ENCODE results near the gene FGF23.
A peak's percentile ranks its signal among the peaks of the same experiment; 100 is the strongest.

Gene FGF23

GRCh38 chr12:4355156-4356040, 24.1 kb downstream of the FGF23 start:
- H3K9me3 Mint-ChIP-seq = no peaks in the 10 kb centered on the region
- H3K27ac Mint-ChIP-seq = no peak overlapping the region
- no peak overlapping the region for H3K4me3 Mint-ChIP-seq
- no peaks in the 10 kb centered on the region for H3K27me3 Mint-ChIP-seq
- ATAC-seq (no peak), DNase-seq (no peak)
- H3K4me1 Mint-ChIP-seq = peaks cover 8% of the 10 kb centered on the region

DNA sequence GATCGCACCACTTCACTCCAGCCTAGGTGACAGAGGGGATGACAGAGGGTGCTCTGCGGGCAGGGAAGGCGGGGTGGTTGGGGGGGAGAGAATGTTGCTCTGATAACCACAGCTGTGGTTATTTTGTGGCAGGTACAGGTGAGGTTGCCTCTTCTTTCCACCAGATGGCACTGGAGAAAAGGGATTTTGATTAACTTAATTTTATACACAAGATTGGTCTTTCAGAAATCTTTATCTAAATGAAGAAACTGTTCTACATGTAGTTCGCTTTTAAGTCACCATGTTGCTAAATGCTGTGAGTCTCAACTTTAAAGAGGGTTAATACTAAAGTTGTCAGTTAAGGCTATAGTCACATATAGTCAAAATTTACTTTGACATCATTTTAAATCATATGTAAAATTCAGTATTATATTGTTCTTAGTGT, 25.7 kb downstream of the FGF23 start:
- Mint-ChIP-seq H3K27me3 (no peaks in the 10 kb centered on the region), H3K27ac (no peak overlapping the region), H3K4me3 (no peak overlapping the region), H3K9me3 (no peaks in the 10 kb centered on the region), H3K4me1 (peaks cover 8% of the 10 kb centered on the region)
- ATAC-seq (peak; percentile 95), DNase-seq (peak; percentile 25 to 48)

GRCh38 chr12:4346931-4347330, 32.6 kb downstream of the FGF23 start:
- ATAC-seq (no peak), DNase-seq (no peak)
- H3K4me3 Mint-ChIP-seq = no peak overlapping the region
- H3K27ac Mint-ChIP-seq = no peak overlapping the region
- H3K9me3 Mint-ChIP-seq = peaks cover 15 to 16% of the 10 kb centered on the region in 2 donors
- no peaks in the 10 kb centered on the region for H3K27me3 Mint-ChIP-seq
- no peaks in the 10 kb centered on the region for H3K4me1 Mint-ChIP-seq

DNA sequence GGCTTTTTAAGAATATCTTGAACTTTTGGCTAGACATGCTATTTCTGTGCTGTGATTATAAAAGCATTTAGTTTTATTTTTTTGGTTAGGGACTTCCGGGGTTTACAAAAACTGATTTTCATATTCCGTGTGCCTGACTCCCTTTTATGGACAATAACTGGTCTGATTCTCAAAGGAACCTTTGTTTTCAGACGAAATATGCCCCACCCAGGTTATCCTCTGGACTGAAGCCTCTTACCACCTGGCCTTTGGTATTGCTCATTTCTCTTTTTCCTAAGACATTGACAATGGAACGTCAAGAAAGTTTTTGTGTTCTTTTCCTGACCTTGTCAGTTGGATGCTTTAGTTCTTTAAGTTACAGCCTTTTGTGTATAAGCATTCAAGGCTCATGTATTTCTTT, 47.7 kb downstream of the FGF23 start:
- no peak for ATAC-seq
- Mint-ChIP-seq H3K4me1 (peaks cover 15% of the 10 kb centered on the region), H3K27ac (no peak overlapping the region), H3K4me3 (no peak overlapping the region), H3K27me3 (no peaks in the 10 kb centered on the region), H3K9me3 (no peaks in the 10 kb centered on the region)
- DNase-seq = no peak

DNA sequence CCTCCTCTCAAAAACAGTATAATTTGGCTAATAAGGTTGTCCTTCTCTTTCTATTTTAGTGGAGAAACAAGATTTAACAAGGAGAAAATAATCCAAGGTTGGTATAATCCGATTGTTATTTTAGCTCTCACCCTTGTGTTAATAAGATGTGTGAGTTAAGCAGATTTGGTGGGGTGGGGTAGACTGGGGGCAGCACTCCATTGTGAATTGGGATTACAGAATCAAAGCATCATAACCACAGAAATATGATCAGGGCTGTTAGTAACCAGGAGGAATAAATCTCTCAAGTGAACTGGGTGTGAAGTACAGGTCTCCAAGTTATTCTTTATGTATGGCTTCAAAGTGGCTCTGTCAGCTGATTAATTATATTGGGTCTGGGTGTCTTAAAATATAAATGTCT, 48.3 kb downstream of the FGF23 start:
- Mint-ChIP-seq H3K9me3 (no peaks in the 10 kb centered on the region), H3K4me1 (peaks cover 17% of the 10 kb centered on the region)

GRCh38 chr12:4330203-4330602, 49.3 kb downstream of the FGF23 start:
- ATAC-seq = no peak
- Mint-ChIP-seq H3K4me1 (peaks cover 17% of the 10 kb centered on the region), H3K4me3 (no peak overlapping the region), H3K27me3 (no peaks in the 10 kb centered on the region), H3K27ac (no peak overlapping the region), H3K9me3 (no peaks in the 10 kb centered on the region)
- no peak for DNase-seq

More for the DNA sequence above, 48.3 kb downstream of the FGF23 start:
- Mint-ChIP-seq H3K27ac (no peak overlapping the region), H3K4me3 (no peak overlapping the region), H3K27me3 (no peaks in the 10 kb centered on the region)
- ATAC-seq (no peak), DNase-seq (no peak)

GRCh38 chr12:4327293-4327692, 52.2 kb downstream of the FGF23 start:
- Mint-ChIP-seq H3K27me3 (no peaks in the 10 kb centered on the region), H3K4me1 (peaks cover 34% of the 10 kb centered on the region), H3K4me3 (no peak overlapping the region), H3K27ac (no peak overlapping the region), H3K9me3 (no peaks in the 10 kb centered on the region)
- ATAC-seq = no peak
- no peak for DNase-seq

- H3K27ac Mint-ChIP-seq = no peak overlapping the region
- no peak overlapping the region for H3K4me3 Mint-ChIP-seq
- H3K9me3 Mint-ChIP-seq = no peaks in the 10 kb centered on the region
- no peak for DNase-seq
- no peaks in the 10 kb centered on the region for H3K27me3 Mint-ChIP-seq
- peaks cover 40% of the 10 kb centered on the region for H3K4me1 Mint-ChIP-seq
- ATAC-seq = no peak
Measured at GRCh38 chr12:4325966-4326365, 53.5 kb downstream of the FGF23 start.

DNA sequence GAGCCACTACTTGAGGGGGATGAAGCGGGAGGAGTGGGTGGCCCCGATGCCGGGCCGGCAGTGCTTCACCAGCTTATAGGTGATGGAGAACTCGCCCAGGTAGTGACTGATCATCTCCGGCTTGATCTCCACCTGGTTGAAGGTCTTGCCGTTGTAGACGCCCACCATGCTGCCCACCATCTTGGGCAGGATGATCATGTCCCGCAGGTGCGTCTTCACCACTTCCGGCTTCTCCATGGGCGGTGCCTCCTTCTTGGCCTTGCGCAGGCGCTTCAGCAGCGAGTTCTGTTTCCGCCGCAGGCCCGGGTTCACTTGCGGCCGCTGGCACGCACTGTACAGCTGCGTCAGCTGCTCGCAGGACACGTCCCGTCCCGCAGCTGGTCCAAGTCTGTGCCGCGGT, 55.1 kb downstream of the FGF23 start:
- Mint-ChIP-seq H3K27ac (no peak overlapping the region), H3K4me3 (no peak overlapping the region)

DNA sequence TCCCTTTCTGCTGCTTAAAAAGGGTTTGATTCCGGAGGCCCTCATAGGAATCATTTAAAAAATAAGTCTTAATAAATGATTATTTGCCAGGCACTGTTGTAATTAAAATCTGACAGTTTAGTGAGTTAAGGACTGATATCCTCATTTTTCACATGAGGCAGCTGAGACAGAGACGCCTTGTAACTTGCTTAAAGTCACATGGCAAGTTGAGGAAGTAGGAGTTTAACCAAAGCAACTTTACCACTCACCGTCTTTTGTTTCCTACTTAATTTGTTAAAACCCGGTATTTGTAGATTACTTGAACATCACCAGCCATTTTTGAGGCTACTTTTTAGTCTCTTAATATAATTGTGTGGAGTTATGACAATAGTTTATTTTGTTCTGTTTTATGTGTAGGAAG, 56.1 kb downstream of the FGF23 start:
- Mint-ChIP-seq H3K4me1 (peaks cover 45% of the 10 kb centered on the region), H3K27me3 (no peaks in the 10 kb centered on the region), H3K4me3 (peak overlapping the region; percentile 35 to 53), H3K27ac (peak overlapping the region in 1 of 2 donors; percentile 68), H3K9me3 (no peaks in the 10 kb centered on the region)
- ATAC-seq = no peak
- no peak for DNase-seq

More for the DNA sequence above, 55.1 kb downstream of the FGF23 start:
- DNase-seq = no peak
- H3K9me3 Mint-ChIP-seq = no peaks in the 10 kb centered on the region
- ATAC-seq = no peak
- no peaks in the 10 kb centered on the region for H3K27me3 Mint-ChIP-seq
- H3K4me1 Mint-ChIP-seq = peaks cover 44% of the 10 kb centered on the region

DNA sequence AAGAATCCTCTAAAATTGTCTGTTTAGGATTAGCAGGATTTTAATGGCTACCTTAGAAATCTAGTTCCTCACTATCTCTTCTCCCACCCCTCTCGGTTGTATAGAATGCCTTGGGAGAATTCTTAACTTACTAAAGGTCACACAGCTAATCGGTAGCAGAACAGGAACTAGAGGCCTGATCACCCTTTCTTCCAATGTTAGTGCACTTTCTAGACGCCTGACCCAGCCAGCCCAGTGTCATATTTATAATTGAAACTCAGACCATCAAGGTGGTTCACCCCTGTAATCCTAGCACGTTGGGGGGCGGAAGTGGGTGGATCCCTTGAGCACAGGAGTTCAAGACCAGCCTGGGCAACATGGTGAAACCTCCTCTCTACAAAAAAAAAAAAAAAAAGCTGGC, 56.8 kb downstream of the FGF23 start:
- no peaks in the 10 kb centered on the region for H3K9me3 Mint-ChIP-seq
- DNase-seq (no peak), ATAC-seq (no peak)
- H3K27me3 Mint-ChIP-seq = no peaks in the 10 kb centered on the region
- H3K27ac Mint-ChIP-seq = peak overlapping the region; percentile 38 to 57
- peak overlapping the region; percentile 92 to 94 for H3K4me3 Mint-ChIP-seq
- peaks cover 45% of the 10 kb centered on the region for H3K4me1 Mint-ChIP-seq

- peak; percentile 98 for ATAC-seq
- Mint-ChIP-seq H3K27me3 (no peaks in the 10 kb centered on the region), H3K4me3 (peak within 1 kb of the TSS; percentile 92 to 94), H3K4me1 (peaks cover 38% of the 10 kb centered on the region), H3K27ac (peak within 1 kb of the TSS; percentile 91 to 98), H3K9me3 (no peaks in the 10 kb centered on the region)
- peak; percentile 93 to 94 for DNase-seq
Measured at GRCh38 chr12:4320853-4321701, 58.4 kb downstream of the FGF23 start, which contains the start of gene TIGAR. TIGAR (plus strand) TSS chr12:4321213; CDS start chr12:4321272, 59 bp downstream.

- ATAC-seq = peak; percentile 55
- Mint-ChIP-seq H3K27me3 (no peaks in the 10 kb centered on the region), H3K27ac (peak overlapping the region; percentile 74 to 86), H3K4me3 (peak overlapping the region; percentile 92 to 94), H3K9me3 (no peaks in the 10 kb centered on the region), H3K4me1 (peaks cover 38% of the 10 kb centered on the region)
- DNase-seq = no peak
Measured at GRCh38 chr12:4320497-4320852, 59.0 kb downstream of the FGF23 start.

Data from stimulated activated naive CD8-positive, alpha-beta T cell treated with anti-CD3 and anti-CD28 coated beads, Interleukin-15, amount 100 ng/mL, for 72 hours (primary cell).